ENCODE results near the gene CENPX.

The CENPX gene

DNA sequence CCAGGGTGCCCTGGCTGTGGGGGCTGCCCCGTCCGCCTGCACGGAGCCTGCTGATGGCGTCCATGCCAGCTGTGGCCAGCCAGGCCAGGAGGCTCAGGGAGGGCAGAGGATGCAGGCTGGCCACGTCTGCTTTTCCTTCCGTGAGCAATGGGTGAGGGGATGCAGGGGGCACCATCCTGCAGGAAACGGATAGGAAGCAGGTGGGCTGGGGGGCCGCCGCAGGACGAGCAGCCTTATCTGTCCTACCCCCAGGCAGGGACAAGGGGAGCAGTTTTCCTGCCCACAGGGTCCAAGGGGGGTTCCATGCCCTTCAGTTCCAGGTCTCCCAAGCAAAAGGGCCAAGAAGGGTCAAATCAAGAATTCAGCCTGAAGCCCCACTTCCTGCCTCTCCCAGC, 36.2 kb upstream of the CENPX start:
- no peak for DNase-seq (ENCODE audit: extremely low read depth, low read depth)
- TF ChIP-seq, protein P1, sequence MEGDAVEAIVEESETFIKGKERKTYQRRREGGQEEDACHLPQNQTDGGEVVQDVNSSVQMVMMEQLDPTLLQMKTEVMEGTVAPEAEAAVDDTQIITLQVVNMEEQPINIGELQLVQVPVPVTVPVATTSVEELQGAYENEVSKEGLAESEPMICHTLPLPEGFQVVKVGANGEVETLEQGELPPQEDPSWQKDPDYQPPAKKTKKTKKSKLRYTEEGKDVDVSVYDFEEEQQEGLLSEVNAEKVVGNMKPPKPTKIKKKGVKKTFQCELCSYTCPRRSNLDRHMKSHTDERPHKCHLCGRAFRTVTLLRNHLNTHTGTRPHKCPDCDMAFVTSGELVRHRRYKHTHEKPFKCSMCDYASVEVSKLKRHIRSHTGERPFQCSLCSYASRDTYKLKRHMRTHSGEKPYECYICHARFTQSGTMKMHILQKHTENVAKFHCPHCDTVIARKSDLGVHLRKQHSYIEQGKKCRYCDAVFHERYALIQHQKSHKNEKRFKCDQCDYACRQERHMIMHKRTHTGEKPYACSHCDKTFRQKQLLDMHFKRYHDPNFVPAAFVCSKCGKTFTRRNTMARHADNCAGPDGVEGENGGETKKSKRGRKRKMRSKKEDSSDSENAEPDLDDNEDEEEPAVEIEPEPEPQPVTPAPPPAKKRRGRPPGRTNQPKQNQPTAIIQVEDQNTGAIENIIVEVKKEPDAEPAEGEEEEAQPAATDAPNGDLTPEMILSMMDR (IDR thresholded peaks at IDR 0.05; ENCODE audit: low read depth, low read length), result no peak

DNA sequence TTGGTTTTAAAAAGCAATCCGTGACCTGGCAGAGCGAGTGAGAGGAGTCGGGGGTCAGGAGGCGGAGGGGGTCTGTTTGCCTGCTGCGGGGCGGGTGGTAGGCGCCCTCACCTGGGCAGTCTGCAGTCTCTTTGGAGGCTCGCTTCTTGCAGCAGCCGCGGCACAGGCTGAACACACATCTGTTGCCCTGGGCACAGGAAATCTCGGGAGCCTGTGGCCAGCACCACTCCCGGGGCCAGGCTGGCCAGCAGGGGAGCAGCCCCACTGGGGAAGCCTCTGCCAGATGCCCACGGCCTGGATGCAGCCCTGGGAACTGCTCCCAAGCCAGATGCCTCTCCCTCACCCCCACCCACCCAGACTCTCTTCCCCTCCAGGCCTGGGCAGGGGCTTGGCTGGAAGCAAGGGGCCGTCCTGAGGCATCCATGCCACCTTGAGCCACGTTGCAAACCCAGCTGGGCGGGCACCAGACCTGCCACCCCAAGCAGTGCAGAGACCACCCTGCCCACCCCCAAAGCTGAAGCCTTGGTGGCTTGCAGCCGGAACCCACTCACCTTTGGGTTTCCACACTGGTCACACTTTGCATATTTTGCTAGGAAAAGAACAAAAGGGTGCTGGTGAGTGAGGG, 35.7 kb upstream of the CENPX start:
- DNase-seq (ENCODE audit: extremely low read depth, low read depth), result no peak
- TF ChIP-seq, protein P1 (IDR thresholded peaks at IDR 0.05; ENCODE audit: low read depth, low read length), result no peak

DNA sequence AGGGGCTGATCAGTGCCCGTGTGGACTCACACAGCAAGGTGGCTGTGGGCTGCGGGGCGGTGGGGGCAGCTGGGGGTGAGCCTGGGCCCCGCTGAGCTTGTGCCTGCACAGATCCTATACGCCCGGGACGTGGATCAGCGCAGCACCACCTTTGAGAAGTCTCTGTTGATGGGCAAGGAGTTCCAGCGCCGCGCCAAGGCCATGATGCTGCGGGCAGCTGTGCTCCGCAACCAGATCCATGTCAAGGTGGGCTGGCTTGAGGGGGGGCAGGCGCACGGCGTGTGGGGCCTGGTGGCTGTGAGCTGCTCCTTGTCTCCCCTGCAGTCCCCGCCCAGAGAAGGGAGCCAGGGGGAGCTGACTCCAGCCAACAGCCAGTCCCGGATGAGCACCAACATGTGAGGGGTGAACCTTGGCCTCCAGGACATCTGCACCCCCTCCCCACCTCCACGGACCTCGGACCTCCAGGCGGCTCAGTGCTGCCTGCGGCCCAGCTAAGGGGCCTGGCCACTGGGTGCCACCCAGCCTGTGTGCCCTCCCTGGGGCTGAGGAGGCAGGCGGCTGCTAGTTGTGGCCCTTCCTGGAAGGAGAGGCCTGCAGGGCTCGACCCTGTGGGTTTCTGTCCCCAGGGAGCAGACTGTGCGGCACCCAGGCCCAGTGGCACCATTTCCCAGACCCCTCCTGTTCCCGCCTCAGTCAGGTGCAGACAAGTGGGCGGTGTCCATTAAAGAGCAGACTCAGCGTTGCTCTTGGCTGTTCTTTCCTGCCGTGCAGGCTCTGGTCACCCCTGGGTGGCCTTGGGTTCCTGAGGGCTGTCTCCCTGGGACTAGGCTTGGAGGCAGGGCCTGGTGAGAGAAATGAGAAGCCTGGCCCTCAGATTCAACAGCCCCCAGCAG, 34.3 kb upstream of the CENPX start:
- TF ChIP-seq, protein P1 (IDR thresholded peaks at IDR 0.05; ENCODE audit: low read depth, low read length), result no peak
- DNase-seq (ENCODE audit: extremely low read depth, low read depth), result no peak

DNA sequence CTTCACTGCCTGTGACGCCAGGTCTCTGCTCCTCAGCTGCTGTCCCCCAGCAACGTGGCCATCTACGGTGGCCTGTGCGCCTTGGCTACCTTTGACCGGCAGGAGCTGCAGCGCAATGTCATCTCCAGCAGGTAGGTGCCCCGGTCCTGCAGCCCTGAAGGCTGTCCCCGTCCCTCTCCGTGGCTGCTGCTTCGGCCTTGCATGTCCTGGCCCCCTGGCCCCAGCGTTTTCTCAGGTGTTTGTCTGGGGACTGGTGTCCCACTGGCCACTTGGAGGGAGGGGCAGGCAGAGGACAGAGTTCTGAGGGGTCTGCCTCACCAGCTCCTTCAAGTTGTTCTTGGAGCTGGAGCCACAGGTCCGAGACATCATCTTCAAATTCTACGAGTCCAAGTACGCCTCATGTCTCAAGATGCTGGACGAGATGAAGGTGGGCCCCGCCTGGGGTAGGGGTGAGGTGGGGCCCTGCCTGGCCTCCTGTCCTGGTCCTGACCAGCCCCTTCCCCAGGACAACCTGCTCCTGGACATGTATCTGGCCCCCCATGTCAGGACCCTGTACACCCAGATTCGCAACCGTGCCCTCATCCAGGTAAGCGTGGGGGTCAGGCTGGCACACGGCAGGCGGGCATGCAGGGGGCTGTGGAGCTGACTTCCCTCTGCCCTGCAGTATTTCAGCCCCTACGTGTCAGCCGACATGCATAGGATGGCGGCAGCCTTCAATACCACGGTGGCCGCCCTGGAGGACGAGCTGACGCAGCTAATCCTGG, 33.5 kb upstream of the CENPX start:
- no peak for DNase-seq (ENCODE audit: extremely low read depth, low read depth)
- TF ChIP-seq, protein P1 (IDR thresholded peaks at IDR 0.05; ENCODE audit: low read depth, low read length), result no peak

DNA sequence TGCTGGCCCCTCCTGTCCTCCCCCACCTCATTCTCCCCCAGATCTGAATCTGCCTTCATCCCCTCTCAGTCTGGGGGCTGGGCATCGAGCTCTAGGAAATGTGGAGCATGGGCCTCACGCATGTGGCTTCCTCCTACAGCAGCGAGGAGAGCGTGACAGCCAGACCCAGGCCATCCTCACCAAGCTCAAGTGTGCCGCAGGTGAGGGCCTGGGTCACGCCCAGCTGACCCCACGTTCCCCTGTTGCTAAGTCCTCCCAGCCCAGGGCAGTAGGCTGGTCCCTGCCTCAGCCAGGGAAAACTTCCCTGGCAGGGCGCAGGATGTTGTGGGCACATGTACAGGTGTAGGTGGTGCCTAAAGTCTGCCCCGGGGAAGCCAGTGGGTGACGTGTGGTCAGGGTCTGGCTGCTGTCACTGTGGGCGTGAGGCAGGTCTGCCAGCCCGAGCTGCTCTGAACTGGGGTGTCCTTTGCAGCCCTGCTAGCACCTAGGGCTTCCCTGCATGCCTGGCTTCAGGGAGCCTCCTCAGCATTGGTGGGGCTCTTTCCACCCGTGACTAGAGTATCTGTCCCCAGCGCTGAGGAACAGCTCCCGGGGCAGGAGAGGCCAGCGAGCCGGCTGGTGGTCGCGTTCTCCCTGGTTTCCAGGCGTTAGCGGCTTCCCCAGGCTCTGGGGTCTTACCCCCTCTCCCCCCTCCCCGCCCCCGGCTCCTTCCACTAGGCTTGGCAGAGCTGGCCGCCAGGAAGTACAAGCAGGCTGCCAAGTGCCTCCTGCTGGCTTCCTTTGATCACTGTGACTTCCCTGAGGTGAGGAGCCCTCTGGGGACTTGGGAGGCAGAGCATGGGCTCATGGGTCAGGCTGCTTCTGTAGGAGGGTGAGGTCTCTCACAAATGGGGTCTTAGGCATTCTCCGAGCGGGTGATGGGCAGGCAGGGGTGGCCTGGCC, 32.6 kb upstream of the CENPX start:
- TF ChIP-seq, protein P1 (IDR thresholded peaks at IDR 0.05; ENCODE audit: low read depth, low read length), result no peak
- DNase-seq (ENCODE audit: extremely low read depth, low read depth), result no peak

DNA sequence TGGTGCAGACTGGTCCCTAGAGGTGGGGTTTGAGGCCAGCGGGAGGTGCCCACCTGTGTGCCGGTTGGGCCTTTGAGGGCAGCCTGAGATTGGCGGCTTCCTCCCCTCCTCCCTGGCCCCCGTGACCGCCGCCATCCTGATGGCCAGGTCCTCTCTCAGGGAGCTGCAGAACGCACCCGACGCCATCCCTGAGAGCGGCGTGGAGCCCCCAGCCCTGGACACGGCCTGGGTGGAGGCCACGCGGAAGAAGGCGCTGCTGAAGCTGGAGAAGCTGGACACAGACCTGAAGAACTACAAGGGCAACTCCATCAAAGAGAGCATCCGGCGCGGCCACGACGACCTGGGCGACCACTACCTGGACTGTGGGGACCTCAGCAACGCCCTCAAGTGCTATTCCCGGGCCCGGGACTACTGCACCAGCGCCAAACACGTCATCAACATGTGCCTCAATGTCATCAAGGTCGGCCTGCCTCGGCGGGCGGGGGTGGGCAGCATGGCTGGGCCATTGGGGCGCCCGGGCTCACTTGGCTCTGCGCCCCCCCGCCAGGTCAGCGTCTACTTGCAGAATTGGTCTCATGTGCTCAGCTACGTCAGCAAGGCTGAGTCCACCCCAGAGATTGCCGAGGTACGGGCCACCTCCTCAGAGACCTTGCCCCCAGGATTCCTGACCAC, 31.8 kb upstream of the CENPX start:
- TF ChIP-seq, protein P1 (IDR thresholded peaks at IDR 0.05; ENCODE audit: low read depth, low read length), result no peak
- DNase-seq (ENCODE audit: extremely low read depth, low read depth), result no peak

Data from AG09319 (cell line).